MM.1S (cell line): ENCODE measurements around the gene SERHL2.
"Not testable (repeated sequence)": the region's sequence is repeated elsewhere in the genome, so short reads cannot be mapped to it uniquely, and the experiment has no call there.

Experiments used
- EZH2 ChIP-seq: fragments of 300-600 bp; sonication (generic); optimal IDR thresholded peaks from 2 replicates; pipeline ENCODE3; 2017; ENCODE audit warnings: low read depth, mild to moderate bottlenecking, antibody characterized with exemption, low read length, mixed read lengths
- EZH2phosphoT487 ChIP-seq: fragments of 300-600 bp; sonication (generic); IDR thresholded peaks from 2 replicates; pipeline ENCODE4 v1.6.1; 2018; ENCODE audit warnings: antibody characterized with exemption, low read length
- TF ChIP-seq, protein P1 (sequence below): fragments of 300-600 bp; sonication (generic); IDR thresholded peaks from 2 replicates; pipeline ENCODE4 v1.5.1; 2016; ENCODE audit warnings: antibody characterized with exemption, low read length, mixed read lengths

DNA sequence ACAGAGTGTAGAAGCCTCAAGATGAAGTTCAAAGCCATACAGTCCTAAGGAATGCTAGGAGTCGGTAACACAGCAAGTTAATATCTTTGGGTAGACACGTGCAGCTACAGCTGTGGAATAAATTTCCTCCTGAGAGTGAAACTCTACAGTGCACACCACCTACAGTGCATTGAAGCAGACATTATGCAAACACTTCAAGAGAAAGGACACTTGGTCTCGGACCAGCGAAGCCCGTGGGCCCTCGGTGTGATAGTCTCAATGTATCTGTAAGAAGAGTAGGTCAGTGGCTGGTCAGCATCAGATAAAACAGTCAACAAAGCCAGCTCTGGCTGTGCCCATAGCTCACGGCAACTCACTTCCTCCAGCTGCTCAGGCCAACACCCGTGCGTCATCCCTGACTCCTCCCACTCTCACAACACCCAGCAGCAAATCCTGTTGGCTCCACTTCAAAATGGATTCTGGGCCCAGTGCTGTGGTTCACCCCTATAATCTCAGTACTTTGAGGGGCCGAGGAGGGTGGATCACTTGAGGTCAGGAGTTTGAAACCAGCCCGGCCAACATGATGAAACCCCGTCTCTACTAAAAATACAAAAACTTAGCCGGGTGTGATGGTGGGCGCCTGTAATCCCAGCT is 16.4 kb upstream of the SERHL2 start:
- TF ChIP-seq, protein P1, sequence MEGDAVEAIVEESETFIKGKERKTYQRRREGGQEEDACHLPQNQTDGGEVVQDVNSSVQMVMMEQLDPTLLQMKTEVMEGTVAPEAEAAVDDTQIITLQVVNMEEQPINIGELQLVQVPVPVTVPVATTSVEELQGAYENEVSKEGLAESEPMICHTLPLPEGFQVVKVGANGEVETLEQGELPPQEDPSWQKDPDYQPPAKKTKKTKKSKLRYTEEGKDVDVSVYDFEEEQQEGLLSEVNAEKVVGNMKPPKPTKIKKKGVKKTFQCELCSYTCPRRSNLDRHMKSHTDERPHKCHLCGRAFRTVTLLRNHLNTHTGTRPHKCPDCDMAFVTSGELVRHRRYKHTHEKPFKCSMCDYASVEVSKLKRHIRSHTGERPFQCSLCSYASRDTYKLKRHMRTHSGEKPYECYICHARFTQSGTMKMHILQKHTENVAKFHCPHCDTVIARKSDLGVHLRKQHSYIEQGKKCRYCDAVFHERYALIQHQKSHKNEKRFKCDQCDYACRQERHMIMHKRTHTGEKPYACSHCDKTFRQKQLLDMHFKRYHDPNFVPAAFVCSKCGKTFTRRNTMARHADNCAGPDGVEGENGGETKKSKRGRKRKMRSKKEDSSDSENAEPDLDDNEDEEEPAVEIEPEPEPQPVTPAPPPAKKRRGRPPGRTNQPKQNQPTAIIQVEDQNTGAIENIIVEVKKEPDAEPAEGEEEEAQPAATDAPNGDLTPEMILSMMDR = not testable (repeated sequence)
- not testable (repeated sequence) for TF ChIP-seq EZH2, EZH2phosphoT487
